Measurements from ENCODE around the gene CEP44.

Gene CEP44

GRCh38 chr4:174307694-174308093 lies 24.0 kb downstream of the CEP44 start:
- Histone ChIP-seq H3K79me2 (ENCODE audit: low read length) (no peaks in the 10 kb centered on the region), H3F3A (ENCODE audit: insufficient read depth, low read length) (no peaks in the 10 kb centered on the region), H3K36me3 (replicated peaks; ENCODE audit: insufficient read depth, low read length) (no peaks in the 10 kb centered on the region; the same call in 1 of the 2 replicates), H3K4me1 (ENCODE audit: low read length) (no peaks in the 10 kb centered on the region), H2AFZ (ENCODE audit: low read length) (no peak overlapping the region), H3K27ac (ENCODE audit: low read length) (no peak overlapping the region), H3K27me3 (replicated peaks; ENCODE audit: insufficient read depth, low read length) (no peaks in the 10 kb centered on the region), H3K4me2 (ENCODE audit: low read depth, low read length) (no peak overlapping the region), H3K4me3 (ENCODE audit: low read length) (no peak overlapping the region), H3K9me2 (replicated peaks; ENCODE audit: insufficient read depth, low read length) (no peaks in the 10 kb centered on the region), H3K9ac (ENCODE audit: low read length) (no peak overlapping the region), H3K9me3 (replicated peaks; ENCODE audit: insufficient read depth, low read length) (no peaks in the 10 kb centered on the region), H4K20me1 (ENCODE audit: insufficient read depth, low read length) (no peaks in the 10 kb centered on the region)
- DNase-seq = no peak
- no peak for TF ChIP-seq EZH2 (optimal IDR thresholded peaks at IDR 0.05; ENCODE audit: low read depth, low read length)
- no peak for TF ChIP-seq CTCF (IDR thresholded peaks at IDR 0.05; ENCODE audit: low read length)
- TF ChIP-seq EZH2phosphoT487 (IDR thresholded peaks at IDR 0.05; ENCODE audit: low read length) = no peak

DNA sequence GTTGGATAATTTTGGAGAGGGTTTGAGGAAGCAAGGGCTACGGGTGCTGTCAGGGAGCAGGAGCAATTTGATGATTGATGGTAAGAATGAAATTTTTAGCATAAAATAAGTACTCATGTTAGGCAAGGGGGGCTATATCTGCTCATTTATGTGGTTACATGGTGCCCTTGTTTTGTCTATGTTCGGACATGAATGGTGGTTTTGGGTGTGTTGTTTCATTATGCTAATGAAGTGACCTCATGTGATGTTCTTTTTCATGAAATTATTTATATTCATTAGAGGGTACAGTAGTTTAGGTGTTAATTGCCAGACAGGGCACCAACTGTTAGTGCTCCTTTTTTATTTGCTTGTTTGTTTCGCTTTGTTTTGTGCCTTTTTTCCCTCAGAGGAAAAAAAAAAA lies 29.3 kb downstream of the CEP44 start:
- H4K20me1 ChIP-seq (ENCODE audit: insufficient read depth, low read length) = no peaks in the 10 kb centered on the region
- H2AFZ ChIP-seq (ENCODE audit: low read length) = no peak overlapping the region
- H3K27me3 ChIP-seq (replicated peaks; ENCODE audit: insufficient read depth, low read length) = no peaks in the 10 kb centered on the region
- H3K4me3 ChIP-seq (ENCODE audit: low read length) = no peak overlapping the region
- no peak overlapping the region for H3K9ac ChIP-seq (ENCODE audit: low read length)
- no peaks in the 10 kb centered on the region for H3F3A ChIP-seq (ENCODE audit: insufficient read depth, low read length)
- H3K9me3 ChIP-seq (replicated peaks; ENCODE audit: insufficient read depth, low read length) = no peaks in the 10 kb centered on the region
- H3K36me3 ChIP-seq (replicated peaks; ENCODE audit: insufficient read depth, low read length) = no peaks in the 10 kb centered on the region
- H3K9me2 ChIP-seq (replicated peaks; ENCODE audit: insufficient read depth, low read length) = no peaks in the 10 kb centered on the region
- H3K79me2 ChIP-seq (ENCODE audit: low read length) = no peaks in the 10 kb centered on the region
- no peak for DNase-seq
- TF ChIP-seq EZH2 (optimal IDR thresholded peaks at IDR 0.05; ENCODE audit: low read depth, low read length) (no peak), CTCF (IDR thresholded peaks at IDR 0.05; ENCODE audit: low read length) (no peak), EZH2phosphoT487 (IDR thresholded peaks at IDR 0.05; ENCODE audit: low read length) (no peak)
- no peaks in the 10 kb centered on the region for H3K4me1 ChIP-seq (ENCODE audit: low read length)
- H3K27ac ChIP-seq (ENCODE audit: low read length) = no peak overlapping the region
- H3K4me2 ChIP-seq (ENCODE audit: low read depth, low read length) = no peak overlapping the region

DNA sequence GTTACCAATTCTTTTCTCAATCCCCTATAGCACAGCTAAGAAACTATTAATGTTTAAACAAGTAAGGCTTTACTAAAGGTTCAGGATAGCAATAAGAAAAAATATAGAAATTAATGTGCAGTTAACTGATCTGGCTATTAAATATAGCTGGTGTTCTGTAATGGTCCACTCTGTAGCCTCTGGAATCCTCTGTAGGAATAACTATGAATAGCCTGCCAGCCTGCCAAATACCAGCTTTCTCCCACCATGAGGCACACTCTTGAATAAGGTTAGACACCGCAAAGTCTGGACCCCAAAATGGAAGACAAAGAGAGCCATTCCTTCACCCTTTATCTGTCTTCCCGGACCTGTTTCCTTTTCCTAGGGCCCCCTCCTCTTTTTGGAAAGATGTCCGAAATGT lies 30.6 kb downstream of the CEP44 start:
- no peak overlapping the region for H3K4me3 ChIP-seq (ENCODE audit: low read length)
- no peaks in the 10 kb centered on the region for H3F3A ChIP-seq (ENCODE audit: insufficient read depth, low read length)
- H3K4me1 ChIP-seq (ENCODE audit: low read length) = no peaks in the 10 kb centered on the region
- H3K79me2 ChIP-seq (ENCODE audit: low read length) = no peaks in the 10 kb centered on the region
- H3K4me2 ChIP-seq (ENCODE audit: low read depth, low read length) = no peak overlapping the region
- H2AFZ ChIP-seq (ENCODE audit: low read length) = no peak overlapping the region
- H4K20me1 ChIP-seq (ENCODE audit: insufficient read depth, low read length) = no peaks in the 10 kb centered on the region
- no peak for DNase-seq
- H3K9me2 ChIP-seq (replicated peaks; ENCODE audit: insufficient read depth, low read length) = no peaks in the 10 kb centered on the region
- H3K9me3 ChIP-seq (replicated peaks; ENCODE audit: insufficient read depth, low read length) = no peaks in the 10 kb centered on the region
- no peak for TF ChIP-seq CTCF (IDR thresholded peaks at IDR 0.05; ENCODE audit: low read length)
- TF ChIP-seq EZH2phosphoT487 (IDR thresholded peaks at IDR 0.05; ENCODE audit: low read length) = no peak
- no peak for TF ChIP-seq EZH2 (optimal IDR thresholded peaks at IDR 0.05; ENCODE audit: low read depth, low read length)
- H3K27me3 ChIP-seq (replicated peaks; ENCODE audit: insufficient read depth, low read length) = no peaks in the 10 kb centered on the region
- H3K27ac ChIP-seq (ENCODE audit: low read length) = no peak overlapping the region
- H3K9ac ChIP-seq (ENCODE audit: low read length) = no peak overlapping the region
- H3K36me3 ChIP-seq (replicated peaks; ENCODE audit: insufficient read depth, low read length) = no peaks in the 10 kb centered on the region

Measured in MM.1S (cell line).